ENCODE results near the gene NELL1. TPM values are rescaled to one million over a fixed set of nuclear protein-coding genes. Genes with fewer than 3 reads are reported as not detected.

The NELL1 gene
- polyA plus RNA-seq, 1 donor: 2.6 TPM

GRCh38 chr11:20668131-20668809 is 1.1 kb upstream of the NELL1 start:
- no peak for DNase-seq

GRCh38 chr11:20669820-20670684 is 666 bp downstream of the NELL1 start:
- DNase-seq: no peak

GRCh38 chr11:20670932-20671403 is 1.6 kb downstream of the NELL1 start:
- no peak for DNase-seq

GRCh38 chr11:20671856-20672546 is 2.6 kb downstream of the NELL1 start:
- peak; percentile 37 for DNase-seq

DNA sequence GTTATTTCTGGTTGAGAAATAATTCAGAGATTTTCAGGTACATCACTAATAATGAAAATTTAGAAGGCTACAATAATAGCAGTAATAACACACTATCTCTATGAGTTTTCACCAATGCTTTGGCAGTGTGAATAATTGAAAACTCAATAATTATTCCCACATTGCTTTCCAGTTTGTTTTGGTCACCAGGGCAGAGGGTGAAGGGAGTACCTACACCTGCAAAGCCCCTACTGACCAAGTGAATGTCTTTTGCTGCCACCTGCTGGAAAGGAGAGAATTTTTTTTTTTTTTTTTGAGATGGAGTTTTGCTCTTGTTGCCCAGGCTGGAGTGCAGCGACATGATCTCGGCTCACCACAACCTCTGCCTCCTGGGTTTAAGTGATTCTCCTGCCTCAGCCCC is 3.2 kb downstream of the NELL1 start:
- no peak for DNase-seq

DNA sequence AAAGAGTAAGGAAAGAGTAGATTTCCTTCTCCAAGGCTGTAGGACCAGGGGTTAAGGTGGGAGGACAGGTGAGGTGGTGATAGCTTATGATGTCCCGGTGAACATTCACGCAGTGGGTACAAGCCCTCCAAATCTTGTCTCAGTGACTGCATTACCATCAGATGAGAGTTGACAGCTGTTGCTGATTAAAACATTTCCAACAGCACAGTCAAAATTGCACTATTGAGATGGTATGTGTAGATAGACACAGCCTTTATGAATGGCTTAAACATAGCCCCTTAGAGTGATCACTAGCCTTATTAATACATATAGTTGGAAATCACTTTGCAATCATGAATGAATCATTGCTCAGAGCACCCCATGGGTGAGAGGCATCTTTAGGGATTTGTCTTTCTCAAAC is 7.3 kb downstream of the NELL1 start:
- no peak for DNase-seq

DNA sequence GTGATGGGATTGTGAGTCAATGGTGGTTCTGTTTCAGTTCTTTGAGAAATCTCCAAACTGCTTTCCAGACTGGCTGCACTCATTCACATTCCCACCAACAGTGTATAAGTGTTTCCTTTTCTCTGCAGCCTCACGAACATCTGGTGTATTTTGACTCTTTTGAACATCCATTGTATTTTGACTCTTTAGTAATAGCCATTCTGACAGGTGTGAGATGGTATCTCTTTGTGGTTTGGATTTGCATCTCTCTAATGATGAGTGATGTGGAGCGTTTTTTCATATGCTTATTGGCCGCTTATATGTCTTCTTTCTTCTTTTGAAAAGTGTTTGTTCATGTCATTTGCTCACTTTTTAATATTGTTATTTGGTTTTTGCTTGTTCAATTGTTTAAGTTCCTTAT is 19.4 kb downstream of the NELL1 start:
- DNase-seq: no peak

DNA sequence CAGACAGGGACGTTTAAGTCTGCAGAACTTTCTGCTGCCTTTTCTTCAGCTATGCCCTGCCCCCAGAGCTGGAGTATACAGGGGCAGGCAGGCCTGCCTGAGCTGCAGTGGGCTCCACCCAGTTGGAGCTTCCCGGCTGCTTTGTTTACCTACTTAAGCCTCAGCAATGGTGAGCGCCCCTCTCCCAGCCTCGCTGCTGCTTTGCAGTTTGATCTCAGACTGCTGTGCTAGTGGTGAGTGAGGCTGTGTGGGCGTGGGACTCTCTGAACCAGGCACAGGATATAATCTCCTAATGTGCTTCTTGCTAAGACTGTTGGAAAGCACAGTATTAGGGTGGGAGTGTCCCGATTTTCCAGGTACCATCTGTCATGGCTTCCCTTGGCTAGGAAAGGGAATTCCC is 38.5 kb downstream of the NELL1 start:
- DNase-seq: no peak

DNA sequence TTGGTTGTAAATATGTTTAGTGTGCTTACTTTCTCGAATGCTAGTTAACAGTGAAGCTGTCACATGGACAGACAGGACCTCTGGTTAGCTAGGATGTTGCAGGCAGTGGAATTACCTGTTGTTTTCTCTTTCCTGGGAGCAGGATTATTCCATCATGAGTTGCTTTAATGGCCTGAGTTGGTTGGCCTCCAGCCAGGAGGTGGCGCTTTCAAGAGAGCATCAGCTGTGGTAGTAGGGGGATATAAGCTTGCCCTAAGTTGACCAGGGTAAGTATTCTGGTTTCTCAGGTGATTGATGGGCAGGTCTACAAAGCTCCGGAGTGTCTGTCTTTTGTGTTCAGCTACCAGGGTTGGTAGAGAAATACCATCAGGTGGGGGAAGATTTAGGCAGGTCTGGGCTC is 43.5 kb downstream of the NELL1 start:
- DNase-seq: no peak

DNA sequence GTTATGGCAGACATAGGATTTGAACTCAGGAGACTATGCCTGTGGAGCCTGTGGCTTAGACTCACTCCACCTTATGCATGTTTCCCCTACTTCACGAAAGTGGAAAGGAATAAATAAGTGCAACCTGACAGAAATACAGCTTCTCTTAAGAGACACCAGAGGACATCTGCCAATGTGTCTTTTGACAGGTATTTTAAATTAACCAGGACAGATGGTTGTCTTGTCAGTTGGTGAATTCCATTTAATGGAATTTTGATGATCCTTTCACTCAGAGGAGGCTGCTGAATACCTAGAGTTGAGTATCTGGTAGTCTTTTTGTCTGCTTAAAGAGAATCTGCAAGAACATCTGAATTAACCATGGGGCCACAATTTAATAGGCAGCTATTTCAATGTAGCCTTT is 46.1 kb downstream of the NELL1 start:
- no peak for DNase-seq

GRCh38 chr11:20715931-20716330 is 46.5 kb downstream of the NELL1 start:
- DNase-seq: no peak

DNA sequence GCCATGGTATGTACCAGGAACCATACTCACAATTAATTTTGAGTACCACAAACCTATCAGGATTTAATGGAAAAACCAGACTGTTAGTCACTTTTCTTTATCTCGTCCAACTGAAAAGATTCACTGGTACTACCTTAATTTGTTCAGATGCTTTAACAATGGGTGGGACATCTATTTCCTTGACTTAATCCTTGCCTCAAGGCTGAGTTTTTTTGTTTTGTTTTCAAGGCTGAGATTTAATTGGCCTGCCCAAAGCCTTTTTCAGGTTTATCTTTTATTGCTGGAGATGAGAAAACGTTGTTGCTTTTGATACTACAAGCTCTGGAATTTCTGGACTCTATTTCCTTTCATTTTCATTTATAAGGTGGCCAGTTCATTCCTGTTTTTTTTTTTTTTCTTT is 50.4 kb downstream of the NELL1 start:
- no peak for DNase-seq

GRCh38 chr11:20723366-20723765 is 54.0 kb downstream of the NELL1 start:
- DNase-seq: no peak

GRCh38 chr11:20729597-20730105 is 60.3 kb downstream of the NELL1 start:
- DNase-seq: no peak

DNA sequence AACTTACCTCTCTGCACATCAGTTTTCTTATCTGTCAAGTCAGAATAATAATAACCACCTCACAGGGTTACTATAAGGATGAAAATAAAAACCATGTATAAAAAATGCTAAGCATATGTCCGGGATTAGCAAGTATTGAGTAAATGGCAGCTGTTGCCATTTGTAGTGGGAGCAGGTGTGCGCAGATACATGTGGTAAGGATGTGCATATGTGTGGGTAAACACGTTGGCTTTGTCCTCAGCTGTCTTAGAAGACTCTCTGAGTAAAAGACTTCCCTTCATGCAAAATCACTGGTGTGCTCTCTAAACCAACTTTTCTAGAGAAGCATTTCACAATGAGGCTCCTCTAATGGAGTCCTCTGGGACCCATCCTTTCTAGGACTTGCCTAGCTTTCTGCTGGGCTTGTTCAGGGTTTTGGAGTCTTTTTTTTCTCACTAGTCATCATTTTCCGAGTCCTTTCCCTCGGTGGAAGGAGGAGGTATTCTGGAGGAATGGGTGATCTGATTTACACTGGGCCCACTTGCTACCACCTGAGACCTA is 62.4 kb downstream of the NELL1 start:
- no peak for DNase-seq

- no peak for DNase-seq
Observed at GRCh38 chr11:20739107-20739506, 69.7 kb downstream of the NELL1 start.

GRCh38 chr11:20739577-20739976 is 70.2 kb downstream of the NELL1 start:
- no peak for DNase-seq

GRCh38 chr11:20754933-20755332 is 85.5 kb downstream of the NELL1 start:
- no peak for DNase-seq

DNA sequence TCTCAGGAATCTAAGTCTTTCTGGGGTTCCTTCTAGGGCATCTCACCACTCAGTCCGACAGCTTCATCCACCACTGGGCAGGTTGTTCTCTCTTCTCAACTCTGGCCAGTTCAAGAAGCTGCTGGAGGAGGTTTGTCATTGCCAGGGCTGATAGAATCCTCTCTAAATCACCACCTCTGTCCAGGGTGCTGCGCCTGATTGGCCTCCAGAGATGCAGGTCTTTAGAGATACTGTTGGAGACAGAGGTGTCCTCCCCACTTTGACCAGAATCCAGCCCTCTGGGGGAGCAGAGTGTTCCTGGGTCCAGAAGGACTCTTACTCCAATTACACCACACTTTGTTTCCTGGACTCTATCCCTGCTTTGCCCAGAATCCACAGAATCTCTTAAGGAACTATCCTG is 90.2 kb downstream of the NELL1 start:
- DNase-seq: no peak

- no peak for DNase-seq
Observed at GRCh38 chr11:20760811-20761210, 91.4 kb downstream of the NELL1 start.

DNA sequence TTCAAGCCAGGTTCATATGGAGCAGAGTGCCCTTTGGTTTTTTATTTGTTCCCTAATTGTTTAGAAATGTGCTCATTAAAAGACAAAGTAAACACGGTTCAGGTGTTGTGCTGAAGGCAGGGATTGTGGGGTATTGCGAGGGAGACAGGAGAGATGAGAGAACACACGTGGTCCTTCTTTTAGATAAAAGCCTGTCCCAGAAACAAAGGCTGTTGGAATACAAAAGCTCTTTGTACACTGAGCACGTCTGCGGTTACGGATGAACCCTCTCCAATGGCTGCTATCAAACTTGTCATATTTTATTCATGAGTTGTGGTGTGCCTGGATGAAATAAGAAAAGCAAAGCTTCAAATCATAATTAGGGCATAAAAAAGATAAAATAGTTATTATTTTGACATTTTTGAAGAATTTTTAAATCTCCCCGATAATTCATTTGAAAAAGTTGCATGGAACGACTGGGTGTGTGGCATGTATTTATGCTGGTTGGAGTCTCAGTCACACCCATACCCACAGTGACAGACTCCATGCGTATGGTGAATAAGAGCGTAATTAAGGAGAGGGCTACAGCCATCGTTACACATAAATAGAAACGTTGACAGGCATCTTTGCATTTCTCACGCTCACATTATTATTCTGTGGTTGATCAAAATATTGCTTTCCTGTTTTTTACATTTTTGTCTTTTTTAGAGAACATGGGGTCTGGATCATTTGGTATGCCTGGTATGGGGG is 92.9 kb downstream of the NELL1 start:
- DNase-seq: no peak

DNA sequence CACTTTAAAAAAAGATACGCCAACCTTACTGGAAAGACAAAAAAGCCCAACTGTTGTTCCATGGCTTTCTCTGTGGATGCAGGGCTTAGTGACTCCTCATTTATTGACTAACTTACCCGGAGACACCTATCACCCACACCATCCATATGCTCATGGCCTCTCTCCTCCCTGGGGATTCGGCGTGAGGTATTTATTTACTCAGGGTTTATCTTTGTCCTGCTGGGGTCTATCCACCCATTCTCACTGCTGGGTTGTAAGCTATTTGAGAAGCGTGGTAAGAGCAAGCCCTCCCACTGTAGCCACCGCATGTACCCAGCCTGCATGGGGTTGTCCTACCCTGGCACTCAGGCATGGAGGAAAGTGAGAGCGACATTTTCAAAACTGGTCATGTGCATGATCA is 93.6 kb downstream of the NELL1 start:
- no peak for DNase-seq

Data from left kidney (tissue), 2 donors.